Smooth muscle cell (in vitro differentiated cells): ENCODE measurements around the gene ZBTB46. TPM values are rescaled to one million over a fixed set of nuclear protein-coding genes. Genes with fewer than 3 reads are reported as not detected.

Source experiments
- DNase-seq: peaks from one replicate; lab custom pipeline; 2025; ENCODE audit not compliant: unreplicated experiment; lab: John Stamatoyannopoulos, UW
- H2AFZ ChIP-seq: fragments of 200-600 bp; sonication (generic); 2 replicates; pipeline ENCODE4 v1.6.0; 2016; ENCODE audit warnings: antibody characterized with exemption, low read depth, mild to moderate bottlenecking
- H3F3A ChIP-seq: fragments of 200-600 bp; sonication (generic); 2 replicates; pipeline ENCODE4 v1.6.0; 2017; ENCODE audit warnings: antibody characterized with exemption, low read depth
- H3K27ac ChIP-seq: fragments of 200-600 bp; sonication (generic); 2 replicates; pipeline ENCODE4 v1.5.1; 2016; ENCODE audit warnings: low read depth, mild to moderate bottlenecking
- H3K27me3 ChIP-seq: fragments of 200-600 bp; sonication (generic); 2 replicates; pipeline ENCODE4 v1.6.1; 2016; ENCODE audit warnings: low read depth, mild to moderate bottlenecking
- H3K36me3 ChIP-seq: fragments of 200-600 bp; sonication (generic); 2 replicates; pipeline ENCODE4 v1.5.1; 2016; ENCODE audit warnings: low read depth
- H3K4me1 ChIP-seq: fragments of 200-600 bp; sonication (generic); 2 replicates; pipeline ENCODE4 v1.5.1; 2016; ENCODE audit warnings: low read depth
- H3K4me2 ChIP-seq: fragments of 200-600 bp; sonication (generic); 2 replicates; pipeline ENCODE4 v1.6.0; 2016; ENCODE audit warnings: mild to moderate bottlenecking
- H3K4me3 ChIP-seq: fragments of 200-600 bp; sonication (generic); 2 replicates; pipeline ENCODE4 v1.5.1; 2016; ENCODE audit warnings: mild to moderate bottlenecking
- H3K79me2 ChIP-seq: fragments of 200-600 bp; sonication (generic); 2 replicates; pipeline ENCODE4 v1.6.0; 2016; ENCODE audit warnings: low read depth, mild to moderate bottlenecking
- H3K9ac ChIP-seq: fragments of 200-600 bp; sonication (generic); 2 replicates; pipeline ENCODE4 v1.6.0; 2016; ENCODE audit warnings: low read depth
- H3K9me3 ChIP-seq: fragments of 200-600 bp; sonication (generic); replicated peaks from 2 replicates; pipeline ENCODE4 v1.5.1; 2016; ENCODE audit warnings: low read depth
- H4K20me1 ChIP-seq: fragments of 200-600 bp; sonication (generic); 2 replicates; pipeline ENCODE4 v1.6.0; 2016; ENCODE audit warnings: low read depth
- CTCF ChIP-seq: fragments of 200-600 bp; sonication (generic); IDR thresholded peaks from 2 replicates; pipeline ENCODE4 v1.5.1; 2017; ENCODE audit warnings: borderline replicate concordance, mild to moderate bottlenecking, antibody characterized with exemption; ENCODE audit not compliant: insufficient read depth, poor library complexity, severe bottlenecking
- WGBS: methylation state at CpG from one replicate; pipeline ENCODE4 v1.1.7; 2016; ENCODE audit warnings: low lambda C conversion rate; 5-methylcytosine and 5-hydroxymethylcytosine counted together
- polyA plus RNA-seq: library from polyadenylated mRNA; unstranded; fragments of >200 nt; fragmentation: Nextera tagmentation; extraction: Ambion mirVana; gene quantifications from 2 replicates; pipeline ENCODE4 v1.2.1, GENCODE V29; 2016
- total RNA-seq: library from RNA; depleted of rRNA; stranded (reverse); fragments of >200 nt; gene quantifications from 2 replicates; pipeline ENCODE4 v1.2.3, GENCODE V29; 2014

The ZBTB46 gene
- total and polyA plus RNA-seq, 2 experiments from 2014 or later: 2.3 to 2.7 TPM

DNA sequence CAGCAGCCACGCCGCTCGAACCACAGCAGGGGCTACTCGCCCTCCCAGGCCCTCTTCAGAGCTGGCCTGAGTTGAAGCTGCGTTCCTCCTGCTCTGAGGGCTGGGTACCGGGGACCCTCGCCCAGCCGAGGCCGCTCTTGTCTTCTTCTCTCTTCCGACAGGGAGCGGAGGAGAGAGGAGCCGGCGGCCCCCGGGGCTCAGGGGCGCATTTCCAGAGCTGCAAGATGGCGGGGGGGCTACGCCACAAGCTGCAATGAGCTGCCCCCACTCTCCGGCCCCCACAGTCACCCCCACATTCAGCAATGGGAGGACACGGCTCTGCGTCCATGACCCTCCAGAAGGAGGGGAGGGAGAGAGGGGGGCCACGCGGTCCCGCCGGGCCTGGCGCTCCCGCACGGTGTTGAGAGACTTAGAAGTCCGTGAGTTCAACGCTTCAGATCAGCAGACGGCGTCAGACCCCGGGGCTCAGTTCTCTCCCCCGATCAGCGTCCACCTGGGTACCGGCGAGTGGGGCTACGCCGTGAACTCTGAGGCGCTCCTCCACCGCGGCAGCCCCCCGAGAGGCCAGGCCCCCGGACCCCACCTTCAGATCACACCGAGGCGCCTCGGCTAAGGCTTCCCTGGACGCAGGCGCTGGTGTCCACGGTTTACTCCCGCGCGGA lies 59.9 kb downstream of the ZBTB46 start:
- H3K4me1 ChIP-seq: no peaks in the 10 kb centered on the region
- no peaks in the 10 kb centered on the region for H3K79me2 ChIP-seq
- TF ChIP-seq CTCF: no peak
- no peaks in the 10 kb centered on the region for H3K9me3 ChIP-seq
- no peaks in the 10 kb centered on the region for H3K36me3 ChIP-seq
- H2AFZ ChIP-seq: no peak overlapping the region
- no peak overlapping the region for H3K4me3 ChIP-seq
- 94% methylated on average over 48 of the region's 52 CpGs for WGBS
- H3K9ac ChIP-seq: no peak overlapping the region
- peaks cover 8% of the 10 kb centered on the region for H4K20me1 ChIP-seq
- no peak overlapping the region for H3K27ac ChIP-seq
- no peaks in the 10 kb centered on the region for H3F3A ChIP-seq
- no peaks in the 10 kb centered on the region for H3K27me3 ChIP-seq
- no peak overlapping the region for H3K4me2 ChIP-seq
- no peak for DNase-seq

DNA sequence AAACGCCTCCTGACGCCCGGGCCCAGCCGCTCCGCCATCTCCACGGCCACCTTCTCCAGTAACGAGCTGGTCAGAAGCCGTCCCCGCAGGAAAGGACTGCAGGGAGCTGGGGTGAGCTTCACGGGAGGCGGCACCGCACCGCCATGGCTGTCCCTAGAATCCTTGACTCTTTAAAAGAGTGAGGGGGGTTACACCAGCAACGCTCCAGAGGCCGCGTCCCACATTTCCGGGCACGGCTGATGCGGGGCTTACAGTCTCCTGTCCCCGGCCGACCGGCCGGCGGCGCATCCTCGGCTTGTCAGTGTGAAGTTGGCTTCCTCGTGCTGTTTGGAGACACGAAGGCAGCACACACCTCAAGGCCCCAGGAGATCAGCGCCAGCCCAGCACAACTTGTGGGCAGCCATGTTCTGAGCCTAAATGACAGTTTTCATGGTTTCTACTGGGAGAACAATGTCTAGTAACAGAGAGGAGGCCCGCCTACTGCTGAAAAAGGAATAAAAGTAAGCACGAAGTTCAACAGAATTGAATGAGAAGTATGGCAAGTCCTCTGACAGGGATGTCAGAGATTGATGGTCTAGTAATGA lies 61.1 kb downstream of the ZBTB46 start:
- H3K4me2 ChIP-seq: no peak overlapping the region
- WGBS: 95% methylated on average over 31 of the region's 31 CpGs
- no peaks in the 10 kb centered on the region for H3K9me3 ChIP-seq
- no peak for TF ChIP-seq CTCF
- H3K4me3 ChIP-seq: no peak overlapping the region
- H3K4me1 ChIP-seq: no peaks in the 10 kb centered on the region
- no peaks in the 10 kb centered on the region for H3K36me3 ChIP-seq
- H4K20me1 ChIP-seq: no peaks in the 10 kb centered on the region
- no peaks in the 10 kb centered on the region for H3F3A ChIP-seq
- no peaks in the 10 kb centered on the region for H3K79me2 ChIP-seq
- H2AFZ ChIP-seq: no peak overlapping the region
- no peak for DNase-seq
- no peak overlapping the region for H3K9ac ChIP-seq
- no peaks in the 10 kb centered on the region for H3K27me3 ChIP-seq
- no peak overlapping the region for H3K27ac ChIP-seq

- no peak overlapping the region for H3K4me3 ChIP-seq
- no peaks in the 10 kb centered on the region for H3K27me3 ChIP-seq
- no peak overlapping the region for H3K9ac ChIP-seq
- no peaks in the 10 kb centered on the region for H3K79me2 ChIP-seq
- WGBS: 97% methylated on average over 26 of the region's 26 CpGs
- H3K4me1 ChIP-seq: no peaks in the 10 kb centered on the region
- H3F3A ChIP-seq: no peaks in the 10 kb centered on the region
- H3K27ac ChIP-seq: no peak overlapping the region
- TF ChIP-seq CTCF: no peak
- H2AFZ ChIP-seq: no peak overlapping the region
- no peaks in the 10 kb centered on the region for H4K20me1 ChIP-seq
- H3K9me3 ChIP-seq: no peaks in the 10 kb centered on the region
- no peaks in the 10 kb centered on the region for H3K36me3 ChIP-seq
- no peak overlapping the region for H3K4me2 ChIP-seq
- no peak for DNase-seq
Measured at GRCh38 chr20:63768591-63769515, 62.2 kb downstream of the ZBTB46 start.
